Muscle layer of duodenum (tissue), 2 donors: Measurements from ENCODE around the gene AFTPH.

Source experiments
- H3K27ac ChIP-seq: one replicate; pipeline ENCODE4 v1.7.0; 2013; ENCODE audit warnings: mild to moderate bottlenecking, low read length
- H3K27me3 ChIP-seq: one replicate; pipeline ENCODE4 v1.7.0; 2013; ENCODE audit warnings: low read depth, mild to moderate bottlenecking, control low read depth, low read length
- H3K36me3 ChIP-seq, 2 donors: one replicate each; pipeline ENCODE4 v1.7.0; 2013; ENCODE audit warnings: low read length in 2 of 2, control low read depth in 1 of 2, mild to moderate bottlenecking in 1 of 2; ENCODE audit not compliant: insufficient read depth in 2 of 2, control insufficient read depth in 1 of 2
- H3K4me1 ChIP-seq, 2 donors: one replicate each; pipeline ENCODE4 v1.7.0; 2013; ENCODE audit warnings: low read length in 2 of 2, mild to moderate bottlenecking in 2 of 2, control low read depth in 1 of 2, moderate library complexity in 1 of 2; ENCODE audit not compliant: insufficient read depth in 2 of 2, control insufficient read depth in 1 of 2
- H3K4me3 ChIP-seq, 2 donors: one replicate each; pipeline ENCODE4 v1.7.0; 2013; ENCODE audit warnings: low read length in 2 of 2, low read depth in 1 of 2, mild to moderate bottlenecking in 1 of 2
- H3K9me3 ChIP-seq, 2 donors: one replicate each; pipeline ENCODE4 v1.7.0; 2013; ENCODE audit warnings: low read length in 2 of 2, control low read depth in 1 of 2, mild to moderate bottlenecking in 1 of 2; ENCODE audit not compliant: control insufficient read depth in 1 of 2
- donor health status: healthy.

Gene AFTPH

DNA sequence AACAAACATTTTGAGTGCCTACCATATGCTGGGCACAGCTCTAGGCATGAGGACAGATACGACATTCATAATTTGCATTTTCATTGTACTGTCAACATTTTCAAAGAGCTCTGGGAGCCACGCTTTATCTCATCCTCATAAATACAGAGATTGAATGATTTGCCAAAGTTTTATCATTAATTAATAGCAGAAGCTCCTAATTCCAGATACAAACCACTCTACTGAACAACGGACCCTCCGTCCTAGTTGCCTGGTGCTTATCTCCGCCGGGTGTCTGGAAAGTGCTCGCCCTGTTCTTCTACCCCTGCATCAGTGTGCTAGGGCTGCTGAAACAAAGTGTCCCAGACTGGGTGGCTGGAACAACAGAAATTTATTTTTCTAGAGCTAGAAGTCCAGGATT, 105.7 kb downstream of the AFTPH start:
- Histone ChIP-seq H3K4me1 (peaks cover 0 to 25% of the 10 kb centered on the region in 2 donors), H3K9me3 (no peaks in the 10 kb centered on the region), H3K27me3 (no peaks in the 10 kb centered on the region), H3K4me3 (no peak overlapping the region), H3K36me3 (peaks cover 8 to 15% of the 10 kb centered on the region in 2 donors), H3K27ac (no peak overlapping the region)

DNA sequence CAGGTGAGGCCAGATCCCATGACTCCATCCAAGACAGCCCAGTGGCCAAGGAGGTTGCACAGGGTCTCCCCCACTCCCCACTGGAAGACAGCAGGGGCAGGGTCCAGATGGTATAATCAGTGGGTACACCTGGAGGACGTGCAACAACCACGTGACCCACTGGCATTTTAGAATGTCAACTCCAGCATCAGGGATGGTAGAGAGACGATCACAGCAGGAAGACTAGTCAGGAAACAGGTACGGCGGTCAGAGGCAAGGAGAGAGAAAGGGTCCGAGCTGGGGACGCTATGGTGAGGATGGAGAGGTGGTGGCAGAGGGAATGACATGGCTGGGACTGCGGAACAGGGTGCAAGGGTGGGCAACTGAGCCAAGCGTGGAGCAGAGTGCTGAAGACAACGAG, 106.6 kb downstream of the AFTPH start:
- Histone ChIP-seq H3K4me1 (peaks cover 0 to 25% of the 10 kb centered on the region in 2 donors), H3K9me3 (no peaks in the 10 kb centered on the region), H3K4me3 (no peak overlapping the region), H3K27me3 (no peaks in the 10 kb centered on the region), H3K27ac (no peak overlapping the region), H3K36me3 (peaks cover 15 to 22% of the 10 kb centered on the region in 2 donors)

DNA sequence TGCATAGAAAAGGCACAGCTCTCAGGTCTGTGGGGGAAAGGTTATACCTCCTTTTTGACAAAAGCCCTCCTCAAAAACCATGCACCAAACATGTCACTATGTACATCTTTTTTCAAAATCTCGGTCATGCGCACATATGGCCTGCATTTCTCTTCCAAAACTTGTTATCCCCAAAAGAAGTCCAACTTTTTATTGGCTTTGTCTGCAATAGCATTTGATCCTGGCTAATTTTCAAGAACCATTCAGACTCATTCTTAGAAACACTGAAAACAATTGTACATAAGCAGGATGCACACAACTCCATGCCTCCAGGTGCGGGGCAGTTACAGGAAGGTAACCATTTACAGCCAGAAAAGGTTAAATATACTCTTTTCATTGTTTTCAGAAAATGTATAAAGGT, 107.6 kb downstream of the AFTPH start:
- Histone ChIP-seq H3K4me3 (no peak overlapping the region), H3K9me3 (no peaks in the 10 kb centered on the region), H3K27ac (no peak overlapping the region), H3K27me3 (no peaks in the 10 kb centered on the region), H3K36me3 (peaks cover 20 to 28% of the 10 kb centered on the region in 2 donors), H3K4me1 (peaks cover 0 to 26% of the 10 kb centered on the region in 2 donors)

DNA sequence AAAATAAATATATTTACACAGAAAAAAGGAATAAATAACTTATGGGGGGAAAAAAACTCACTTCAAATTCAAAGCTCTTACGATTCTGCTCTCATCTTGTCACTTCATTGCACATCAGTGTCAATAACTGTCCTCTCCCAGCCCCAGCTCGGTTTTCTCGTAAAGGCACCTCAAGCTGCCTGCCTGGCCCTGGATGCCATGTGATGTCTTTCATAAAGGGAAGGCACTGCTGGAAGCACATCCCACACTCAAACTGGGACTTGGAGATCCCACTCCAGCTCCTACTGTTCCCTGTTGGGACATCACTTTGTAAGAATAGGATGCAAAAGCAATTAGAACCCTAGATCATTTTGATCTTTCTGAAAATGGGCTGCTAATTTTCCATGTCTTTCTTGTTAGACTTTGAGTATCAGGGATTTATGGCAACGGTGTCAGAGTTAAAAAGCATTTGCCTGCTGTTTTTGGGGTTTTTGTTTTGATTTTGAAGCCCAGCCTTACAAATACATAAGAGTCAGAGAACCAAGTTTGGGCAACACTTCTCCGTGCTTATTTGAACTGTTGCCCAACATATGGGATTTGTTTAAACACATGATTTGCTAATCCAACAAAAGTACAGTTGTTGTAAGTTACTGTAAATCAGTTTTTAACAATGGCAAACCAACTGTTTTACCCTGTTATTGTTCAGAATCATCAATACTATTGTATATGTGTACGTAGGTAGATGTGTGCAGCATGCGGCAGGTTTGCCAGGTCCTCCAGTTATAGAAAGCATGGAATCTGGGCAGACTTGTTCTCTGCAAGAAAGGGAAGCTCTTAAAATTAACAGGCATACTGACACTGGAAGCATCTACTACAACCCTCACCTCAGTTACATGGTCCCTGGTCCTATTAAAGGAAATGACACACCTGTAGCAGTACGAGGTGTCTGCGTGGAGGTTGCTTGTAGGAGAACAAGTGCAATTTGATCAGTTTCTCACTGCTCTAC, 109.0 kb downstream of the AFTPH start:
- peaks cover 5 to 33% of the 10 kb centered on the region in 2 donors for H3K4me1 ChIP-seq
- no peaks in the 10 kb centered on the region for H3K9me3 ChIP-seq
- H3K4me3 ChIP-seq: no peak overlapping the region
- H3K27ac ChIP-seq: no peak overlapping the region
- H3K36me3 ChIP-seq: peaks cover 20 to 28% of the 10 kb centered on the region in 2 donors
- H3K27me3 ChIP-seq: no peaks in the 10 kb centered on the region

DNA sequence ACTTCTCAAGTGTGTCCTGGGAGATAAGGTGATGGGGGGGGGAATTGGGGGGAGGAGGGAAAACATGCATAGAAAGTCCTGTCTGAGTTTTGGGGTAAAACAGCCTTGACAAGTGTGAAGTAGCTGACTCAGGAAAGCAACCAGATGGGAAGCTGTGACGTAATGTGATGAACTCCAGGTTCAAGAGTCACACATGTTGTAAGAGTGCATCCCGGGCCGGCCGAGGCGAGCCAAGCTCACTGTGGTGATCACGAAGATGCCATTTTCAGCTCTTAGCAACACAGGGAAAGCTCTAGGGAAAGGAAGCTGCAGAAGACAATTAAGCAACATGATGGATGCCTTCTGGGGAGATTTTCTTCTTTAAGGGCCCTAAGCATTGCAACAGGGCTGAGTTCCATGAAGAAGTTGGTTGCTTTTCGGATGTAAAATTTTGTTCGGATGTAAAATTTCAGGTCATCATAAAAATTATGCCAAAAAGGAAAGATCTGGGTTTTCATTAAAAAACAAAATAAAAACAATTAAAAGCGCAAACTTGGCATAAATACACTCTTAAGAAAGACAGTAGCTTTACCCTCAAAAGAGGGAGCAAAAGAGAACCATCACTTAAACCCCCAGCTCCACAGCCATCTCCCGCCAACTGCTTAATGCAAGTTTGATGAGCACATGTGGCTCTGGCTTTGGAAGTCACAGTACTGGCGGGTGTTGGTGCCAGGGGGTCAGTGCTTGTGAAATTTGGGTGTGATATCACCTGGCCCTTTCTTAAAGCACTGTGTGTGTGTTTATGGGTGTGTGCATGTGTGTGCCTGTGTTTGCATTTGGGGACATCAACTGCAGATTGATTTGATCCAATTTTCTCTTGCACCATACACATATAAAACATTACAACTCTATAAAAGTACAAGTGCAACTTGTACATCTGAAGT, 110.5 kb downstream of the AFTPH start:
- H3K4me1 ChIP-seq: peaks cover 5 to 28% of the 10 kb centered on the region in 2 donors
- H3K9me3 ChIP-seq: no peaks in the 10 kb centered on the region
- peaks cover 20 to 28% of the 10 kb centered on the region in 2 donors for H3K36me3 ChIP-seq
- no peak overlapping the region for H3K4me3 ChIP-seq
- H3K27ac ChIP-seq: no peak overlapping the region
- H3K27me3 ChIP-seq: no peaks in the 10 kb centered on the region

DNA sequence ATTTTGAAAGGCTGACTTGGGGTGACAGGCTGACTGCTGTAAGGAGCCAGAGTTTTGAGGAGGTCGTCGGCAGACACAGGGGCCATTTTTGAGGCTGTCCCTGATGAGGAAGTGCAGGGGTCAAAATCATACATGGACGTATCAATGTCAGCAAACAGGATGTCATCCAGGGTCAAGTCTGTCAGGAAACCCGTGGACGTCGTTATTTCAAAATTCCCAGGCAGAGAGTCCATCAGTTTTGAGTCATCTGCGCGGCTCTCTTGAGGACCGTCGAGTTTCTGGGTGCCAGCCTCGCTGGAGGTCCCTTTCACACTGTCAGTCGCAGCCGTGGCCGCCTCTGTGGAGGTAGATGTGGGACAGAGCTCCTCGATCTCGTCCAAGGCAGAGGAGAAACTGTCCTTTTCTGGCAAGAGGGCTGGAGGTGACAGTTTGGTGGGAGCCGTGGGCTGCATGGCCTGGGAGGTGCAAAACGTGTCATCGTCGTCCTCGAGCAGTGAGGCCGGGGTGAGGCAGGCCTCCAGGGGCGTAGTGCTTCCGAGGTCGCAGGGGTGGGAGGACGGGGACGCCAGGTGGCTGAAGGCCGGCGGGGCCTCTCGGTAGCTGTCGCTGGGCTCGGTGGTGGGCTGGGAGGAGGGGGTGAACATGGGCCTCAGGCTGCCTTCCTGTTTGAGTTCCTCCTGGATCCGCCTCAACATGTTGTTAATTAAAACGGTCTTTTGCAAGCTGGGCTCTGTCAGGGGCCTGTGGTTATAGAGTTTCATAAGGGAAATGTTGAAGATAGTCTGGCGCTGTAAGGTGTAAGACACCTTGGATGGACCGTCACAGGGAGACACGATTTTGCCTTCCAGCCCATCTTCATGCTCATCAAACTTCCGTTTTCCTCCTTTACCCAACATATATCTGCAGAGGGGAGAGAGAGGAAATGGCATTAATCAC, 112.1 kb downstream of the AFTPH start:
- no peak overlapping the region for H3K27ac ChIP-seq
- H3K27me3 ChIP-seq: no peaks in the 10 kb centered on the region
- H3K4me1 ChIP-seq: peaks cover 8 to 37% of the 10 kb centered on the region in 2 donors
- H3K4me3 ChIP-seq: no peak overlapping the region
- H3K9me3 ChIP-seq: no peaks in the 10 kb centered on the region
- H3K36me3 ChIP-seq: peaks cover 20% of the 10 kb centered on the region in 2 donors

DNA sequence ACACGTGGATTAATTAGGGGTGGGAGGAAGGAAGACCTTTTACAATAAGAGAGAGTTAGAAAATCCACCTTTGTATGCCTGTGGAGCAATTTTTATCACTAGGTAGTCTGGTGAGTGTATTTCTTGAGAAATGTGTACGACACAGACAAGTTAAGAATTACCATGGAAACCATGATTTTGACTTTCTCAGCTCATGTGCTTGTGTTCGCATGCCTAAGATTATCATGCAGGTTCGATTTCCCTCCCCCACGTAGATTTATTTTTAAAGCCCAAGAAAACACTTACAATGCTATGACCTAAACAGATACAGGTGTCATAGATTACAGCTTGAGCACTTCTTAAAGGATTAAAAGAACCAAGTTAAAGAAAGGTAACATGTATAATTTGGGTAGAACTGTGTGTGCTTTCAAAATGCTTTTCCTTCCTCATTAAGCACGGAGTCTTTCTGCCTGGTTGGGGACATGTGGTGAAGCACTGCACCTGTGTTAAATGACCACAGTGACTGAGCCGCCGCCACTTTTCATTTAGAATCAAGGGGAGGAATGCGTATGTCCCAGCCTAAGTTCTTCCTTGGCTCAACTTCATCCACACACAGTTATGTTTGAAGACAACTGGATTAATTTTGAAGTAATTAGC, 113.0 kb downstream of the AFTPH start:
- H3K27me3 ChIP-seq: no peaks in the 10 kb centered on the region
- no peaks in the 10 kb centered on the region for H3K9me3 ChIP-seq
- H3K27ac ChIP-seq: no peak overlapping the region
- H3K4me1 ChIP-seq: peaks cover 8 to 37% of the 10 kb centered on the region in 2 donors
- no peak overlapping the region for H3K4me3 ChIP-seq
- H3K36me3 ChIP-seq: peaks cover 18 to 20% of the 10 kb centered on the region in 2 donors

DNA sequence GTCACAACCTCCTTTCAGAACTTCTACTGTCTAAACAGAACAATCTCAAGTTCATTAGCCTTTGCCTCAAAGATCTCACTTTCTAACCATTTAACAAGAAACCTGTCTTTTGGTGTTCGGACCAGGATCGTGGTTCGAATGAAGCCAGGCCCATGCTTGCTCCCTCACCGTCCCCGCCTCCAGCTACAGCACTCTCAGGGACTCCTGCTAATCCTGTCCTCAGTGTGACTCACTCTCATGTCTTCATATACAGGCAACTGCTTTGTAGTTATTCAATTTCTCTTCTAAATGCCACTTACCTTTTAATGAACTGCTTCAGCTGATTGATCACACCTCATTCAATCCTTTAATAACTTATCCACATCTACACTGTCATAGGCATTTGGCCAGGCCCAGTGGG, 113.8 kb downstream of the AFTPH start:
- peaks cover 8 to 39% of the 10 kb centered on the region in 2 donors for H3K4me1 ChIP-seq
- H3K9me3 ChIP-seq: no peaks in the 10 kb centered on the region
- no peak overlapping the region for H3K27ac ChIP-seq
- no peak overlapping the region for H3K4me3 ChIP-seq
- H3K27me3 ChIP-seq: no peaks in the 10 kb centered on the region
- peaks cover 18 to 20% of the 10 kb centered on the region in 2 donors for H3K36me3 ChIP-seq

DNA sequence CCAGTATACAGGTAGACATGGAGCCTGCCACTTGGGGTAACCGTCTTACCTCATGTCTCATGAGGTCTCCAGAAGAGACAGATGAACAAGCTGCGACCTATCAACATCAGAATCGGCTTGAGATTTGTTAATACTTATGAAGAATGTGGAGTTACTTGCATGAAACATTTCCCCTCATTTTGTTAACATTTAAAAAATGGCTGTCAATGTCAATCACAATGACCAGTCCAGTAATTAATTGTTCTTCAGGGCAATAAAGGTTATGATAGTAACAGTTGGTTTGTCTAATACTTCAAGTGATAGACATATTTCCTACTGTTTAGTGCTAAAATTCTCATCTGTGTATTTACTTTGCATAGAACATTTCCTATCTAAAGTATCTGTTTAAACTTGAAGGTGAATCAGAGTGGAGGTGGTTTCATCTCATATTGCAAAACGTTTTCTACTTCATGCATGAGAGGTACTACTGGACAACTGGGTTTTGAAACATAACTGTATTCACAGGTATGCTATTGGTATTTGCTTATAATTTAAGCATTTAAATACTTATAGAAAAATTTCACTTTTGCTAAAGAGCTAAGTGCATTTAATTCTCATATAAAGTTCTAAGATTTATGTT, 114.5 kb downstream of the AFTPH start:
- Histone ChIP-seq H3K27ac (no peak overlapping the region), H3K4me1 (peaks cover 8 to 39% of the 10 kb centered on the region in 2 donors), H3K36me3 (peaks cover 18 to 20% of the 10 kb centered on the region in 2 donors), H3K4me3 (no peak overlapping the region), H3K27me3 (no peaks in the 10 kb centered on the region), H3K9me3 (no peaks in the 10 kb centered on the region)

DNA sequence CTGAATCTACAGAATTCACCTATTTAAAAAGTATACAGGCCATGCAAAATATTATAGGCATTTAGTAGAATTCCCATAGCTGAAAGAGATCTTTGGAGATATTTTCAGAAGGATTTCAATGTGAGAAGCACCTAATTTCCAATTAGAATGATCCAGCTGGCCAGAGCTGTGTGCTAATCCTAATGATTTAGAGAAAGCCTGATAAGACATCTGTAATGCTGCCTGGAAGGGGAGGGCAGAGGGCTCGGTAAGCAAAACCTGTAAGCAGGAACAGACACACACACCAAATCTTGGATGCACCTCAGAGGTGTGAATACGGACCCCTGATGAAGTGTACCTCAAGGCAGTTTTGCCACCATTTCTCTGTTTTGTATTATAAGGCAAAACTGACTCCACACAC, 115.6 kb downstream of the AFTPH start:
- Histone ChIP-seq H3K9me3 (no peaks in the 10 kb centered on the region), H3K27me3 (no peaks in the 10 kb centered on the region), H3K4me1 (peaks cover 16 to 36% of the 10 kb centered on the region in 2 donors), H3K36me3 (peaks cover 14 to 16% of the 10 kb centered on the region in 2 donors), H3K27ac (no peak overlapping the region), H3K4me3 (no peak overlapping the region)
